ENCODE measurements around the gene SETSIP. TPM values are rescaled to one million over a fixed set of nuclear protein-coding genes. Genes with fewer than 3 reads are reported as not detected.
"Not testable (repeated sequence)": the region's sequence is repeated elsewhere in the genome, so short reads cannot be mapped to it uniquely, and the experiment has no call there.

SETSIP gene
- total and polyA plus RNA-seq, 5 donors: not detected

DNA sequence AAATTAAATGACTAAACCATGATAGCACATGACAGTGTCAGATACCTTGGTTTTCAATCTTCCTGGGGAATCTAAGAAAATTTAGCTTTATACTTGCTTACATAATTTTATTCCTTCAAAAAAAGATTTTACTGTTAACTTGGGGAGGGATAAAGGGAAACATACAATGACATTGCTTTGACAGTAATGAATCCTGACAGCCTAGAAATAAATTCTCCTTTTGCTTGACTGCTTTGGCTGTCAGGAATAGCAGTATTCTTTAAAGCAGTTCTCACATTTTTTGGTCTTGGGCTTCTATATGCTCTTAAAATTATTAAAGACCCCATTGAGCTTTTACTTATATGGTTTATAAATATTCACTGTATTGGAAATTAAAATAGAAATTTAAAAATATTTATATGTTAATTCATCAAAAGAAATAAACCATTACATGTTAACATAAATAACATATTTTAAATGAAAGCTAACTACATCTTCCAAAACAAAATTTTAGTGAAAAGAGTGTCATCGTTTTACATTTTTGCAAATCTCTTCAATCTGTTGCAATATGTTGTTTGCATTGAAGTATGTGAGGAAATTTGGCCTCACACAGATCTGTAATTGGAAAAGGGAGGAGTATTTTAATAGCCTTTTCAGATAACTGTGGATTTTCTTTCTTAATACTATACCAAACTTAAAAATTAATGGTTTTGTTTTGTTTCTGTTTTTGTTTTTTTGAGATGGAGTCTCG lies 29.3 kb downstream of the SETSIP start:
- H3K4me1 ChIP-seq (ENCODE audit: control insufficient read depth, insufficient read depth, low read length): no peaks in the 10 kb centered on the region
- intact Hi-C loops (cut with DNase I): no loop called here
- no peak overlapping the region for H3K27ac ChIP-seq (ENCODE audit: low read length)
- 87% methylated on average over 2 of the region's 2 CpGs for WGBS
- DNase-seq: no peak
- ATAC-seq: no peak
- H3K27me3 ChIP-seq (ENCODE audit: control insufficient read depth, insufficient read depth): no peaks in the 10 kb centered on the region
- no peak overlapping the region for H3K4me3 ChIP-seq (ENCODE audit: low read length)
- H3K9me3 ChIP-seq (ENCODE audit: control insufficient read depth, low read length): no peaks in the 10 kb centered on the region

GRCh38 chr1:92043621-92044020 lies 31.6 kb downstream of the SETSIP start:
- no peak overlapping the region for H3K27ac ChIP-seq (ENCODE audit: low read length)
- no peaks in the 10 kb centered on the region for H3K9me3 ChIP-seq (ENCODE audit: control insufficient read depth, low read length)
- DNase-seq: no peak
- no peak overlapping the region for H3K4me3 ChIP-seq (ENCODE audit: low read length)
- H3K4me1 ChIP-seq (ENCODE audit: control insufficient read depth, insufficient read depth, low read length): no peaks in the 10 kb centered on the region
- intact Hi-C loops (cut with DNase I): no loop called here
- WGBS: 83% methylated on average over 5 of the region's 5 CpGs
- no peak for ATAC-seq
- no peaks in the 10 kb centered on the region for H3K27me3 ChIP-seq (ENCODE audit: control insufficient read depth, insufficient read depth)

- H3K4me3 ChIP-seq (ENCODE audit: low read length): no peak overlapping the region
- no peak overlapping the region for H3K27ac ChIP-seq (ENCODE audit: low read length)
- no peaks in the 10 kb centered on the region for H3K4me1 ChIP-seq (ENCODE audit: control insufficient read depth, insufficient read depth, low read length)
- DNase-seq (no peak), ATAC-seq (no peak)
- intact Hi-C loops (cut with DNase I): no loop called here
- H3K27me3 ChIP-seq (ENCODE audit: control insufficient read depth, insufficient read depth): no peaks in the 10 kb centered on the region
- no peaks in the 10 kb centered on the region for H3K9me3 ChIP-seq (ENCODE audit: control insufficient read depth, low read length)
- WGBS: 84% methylated on average over 1 of the region's 1 CpG
Observed at GRCh38 chr1:92040971-92041370, 34.2 kb downstream of the SETSIP start.

GRCh38 chr1:92038695-92039346 lies 36.4 kb downstream of the SETSIP start:
- H3K27me3 ChIP-seq (ENCODE audit: control insufficient read depth, insufficient read depth): no peaks in the 10 kb centered on the region
- no peak for ATAC-seq
- no peak overlapping the region for H3K27ac ChIP-seq (ENCODE audit: low read length)
- H3K9me3 ChIP-seq (ENCODE audit: control insufficient read depth, low read length): no peaks in the 10 kb centered on the region
- no peak for DNase-seq
- 92% methylated on average over 2 of the region's 2 CpGs for WGBS
- intact Hi-C loops (cut with DNase I): no loop called here
- no peaks in the 10 kb centered on the region for H3K4me1 ChIP-seq (ENCODE audit: control insufficient read depth, insufficient read depth, low read length)
- no peak overlapping the region for H3K4me3 ChIP-seq (ENCODE audit: low read length)

DNA sequence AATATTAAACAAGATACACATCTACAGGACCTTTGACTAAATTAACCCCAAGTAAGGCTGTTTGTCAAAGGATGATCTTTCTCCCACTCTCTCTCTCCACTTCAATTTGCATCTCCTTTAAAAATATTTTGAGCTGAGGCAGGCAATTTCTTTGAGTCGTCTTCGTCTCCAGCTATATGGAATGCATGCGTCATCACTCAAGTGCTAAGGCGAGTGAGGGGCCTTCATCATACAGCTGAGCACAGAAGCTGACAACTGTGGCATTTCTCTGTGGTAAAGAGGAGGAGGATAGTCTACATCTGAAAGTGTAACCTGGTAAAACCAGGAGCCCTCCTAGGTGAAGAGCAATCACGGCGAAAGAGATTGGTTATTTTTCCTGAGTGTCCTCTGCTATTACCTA lies 37.8 kb downstream of the SETSIP start:
- DNase-seq: no peak
- H3K9me3 ChIP-seq (ENCODE audit: control insufficient read depth, low read length): no peaks in the 10 kb centered on the region
- intact Hi-C loops (cut with DNase I): no loop called here

GRCh38 chr1:92031281-92032110 lies 43.7 kb downstream of the SETSIP start:
- intact Hi-C loops (cut with DNase I): no loop called here
- no peak for DNase-seq
- Histone ChIP-seq H3K27me3 (ENCODE audit: control insufficient read depth, insufficient read depth) (no peaks in the 10 kb centered on the region), H3K4me1 (ENCODE audit: control insufficient read depth, insufficient read depth, low read length) (no peaks in the 10 kb centered on the region), H3K9me3 (ENCODE audit: control insufficient read depth, low read length) (no peaks in the 10 kb centered on the region), H3K27ac (ENCODE audit: low read length) (no peak overlapping the region), H3K4me3 (ENCODE audit: low read length) (no peak overlapping the region)
- 77% methylated on average over 6 of the region's 6 CpGs for WGBS
- ATAC-seq: no peak

More for the DNA sequence above, 37.8 kb downstream of the SETSIP start:
- no peak overlapping the region for H3K4me3 ChIP-seq (ENCODE audit: low read length)
- ATAC-seq: no peak
- H3K27ac ChIP-seq (ENCODE audit: low read length): no peak overlapping the region
- 60% methylated on average over 6 of the region's 6 CpGs for WGBS
- no peaks in the 10 kb centered on the region for H3K4me1 ChIP-seq (ENCODE audit: control insufficient read depth, insufficient read depth, low read length)
- H3K27me3 ChIP-seq (ENCODE audit: control insufficient read depth, insufficient read depth): no peaks in the 10 kb centered on the region

DNA sequence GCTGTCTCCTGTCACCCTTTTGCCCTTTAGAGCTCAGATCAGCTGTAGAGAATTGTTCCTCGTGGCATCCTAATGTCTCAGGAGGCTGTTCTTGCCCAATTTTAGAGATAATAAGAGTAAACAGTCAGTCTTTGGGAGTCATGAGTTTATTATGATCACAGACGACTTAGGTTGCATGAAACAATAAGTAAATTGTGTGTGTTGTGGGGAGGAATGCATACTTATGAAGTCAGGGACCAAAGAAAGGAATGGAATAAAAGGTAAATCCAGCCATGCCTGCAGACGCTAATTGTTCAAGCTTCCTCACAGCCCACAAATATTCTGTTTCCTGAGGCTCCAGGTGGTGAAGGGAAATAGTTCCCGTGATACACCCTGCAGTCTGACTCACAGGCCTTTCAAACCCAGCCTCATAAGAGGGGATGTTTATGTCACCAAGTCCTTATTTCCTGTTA lies 44.5 kb downstream of the SETSIP start:
- Histone ChIP-seq H3K4me3 (ENCODE audit: low read length) (peak overlapping the region; percentile 75), H3K9me3 (ENCODE audit: control insufficient read depth, low read length) (no peaks in the 10 kb centered on the region), H3K4me1 (ENCODE audit: control insufficient read depth, insufficient read depth, low read length) (no peaks in the 10 kb centered on the region), H3K27me3 (ENCODE audit: control insufficient read depth, insufficient read depth) (no peaks in the 10 kb centered on the region), H3K27ac (ENCODE audit: low read length) (no peak overlapping the region)
- WGBS: 41% methylated on average over 4 of the region's 4 CpGs
- no peak for DNase-seq
- no peak for ATAC-seq
- intact Hi-C loops (cut with DNase I): no loop called here

DNA sequence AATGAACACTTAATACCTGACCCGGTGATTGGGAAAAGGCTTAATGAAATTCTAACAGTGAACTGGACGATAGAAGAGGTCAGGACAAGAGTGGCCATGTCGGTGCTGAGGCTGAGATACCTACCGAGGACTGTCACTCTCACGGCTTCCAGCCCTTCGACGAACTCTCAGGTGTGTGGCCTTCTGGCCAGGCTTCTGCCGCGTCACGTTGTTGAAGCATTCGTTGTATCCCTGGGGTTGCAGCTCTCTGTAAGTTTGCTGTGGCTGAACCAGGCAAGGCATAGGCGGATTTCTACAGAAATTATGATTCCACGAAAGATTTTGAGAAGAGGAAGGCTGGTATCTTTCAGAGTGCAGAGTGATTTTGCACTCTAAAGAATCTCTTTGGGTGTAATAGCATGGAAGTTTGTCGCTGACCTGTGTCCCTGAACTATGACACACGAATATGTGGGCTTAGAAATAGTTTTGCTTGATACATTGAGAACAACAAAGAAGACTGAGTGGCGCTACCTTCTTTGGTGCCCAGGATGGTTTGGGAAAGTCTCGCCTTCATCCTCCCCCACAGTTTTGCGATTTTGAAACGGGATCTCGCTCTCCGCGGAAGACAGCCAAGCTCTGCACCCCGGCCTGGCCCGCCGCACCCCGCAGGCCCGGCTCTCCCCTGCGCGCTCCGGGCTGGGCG lies 45.8 kb downstream of the SETSIP start:
- DNase-seq (no peak), ATAC-seq (no peak)
- Histone ChIP-seq H3K4me1 (ENCODE audit: control insufficient read depth, insufficient read depth, low read length) (no peaks in the 10 kb centered on the region), H3K9me3 (ENCODE audit: control insufficient read depth, low read length) (no peaks in the 10 kb centered on the region), H3K4me3 (ENCODE audit: low read length) (peak overlapping the region; percentile 75), H3K27ac (ENCODE audit: low read length) (no peak overlapping the region), H3K27me3 (ENCODE audit: control insufficient read depth, insufficient read depth) (no peaks in the 10 kb centered on the region)
- intact Hi-C loops (cut with DNase I): no loop called here
- 42% methylated on average over 31 of the region's 31 CpGs for WGBS

GRCh38 chr1:92026806-92027205 lies 48.4 kb downstream of the SETSIP start:
- 92% methylated on average over 9 of the region's 9 CpGs for WGBS
- intact Hi-C loops (cut with DNase I): no loop called here

GRCh38 chr1:92026042-92026441 lies 49.2 kb downstream of the SETSIP start:
- 97% methylated on average over 29 of the region's 29 CpGs for WGBS
- H3K4me3 ChIP-seq (ENCODE audit: low read length); DNase-seq; H3K27ac ChIP-seq (ENCODE audit: low read length); H3K4me1 ChIP-seq (ENCODE audit: control insufficient read depth, insufficient read depth, low read length); H3K27me3 ChIP-seq (ENCODE audit: control insufficient read depth, insufficient read depth); intact Hi-C loops (cut with DNase I); H3K9me3 ChIP-seq (ENCODE audit: control insufficient read depth, low read length); ATAC-seq: not testable (repeated sequence)

More at GRCh38 chr1:92026806-92027205, 48.4 kb downstream of the SETSIP start:
- Histone ChIP-seq H3K27ac (ENCODE audit: low read length) (no peak overlapping the region), H3K4me3 (ENCODE audit: low read length) (no peak overlapping the region), H3K4me1 (ENCODE audit: control insufficient read depth, insufficient read depth, low read length) (no peaks in the 10 kb centered on the region), H3K27me3 (ENCODE audit: control insufficient read depth, insufficient read depth) (no peaks in the 10 kb centered on the region), H3K9me3 (ENCODE audit: control insufficient read depth, low read length) (no peaks in the 10 kb centered on the region)
- no peak for DNase-seq
- ATAC-seq: no peak
